SK-N-SH (cell line): Measurements from ENCODE around the gene RAP2A. TPM values are rescaled to one million over a fixed set of nuclear protein-coding genes. Genes with fewer than 3 reads are reported as not detected.

Source experiments
- CTCF ChIA-PET: fragments of 300-600, 350-600 bp; formaldehyde crosslinking; extraction: SDS; loops from one replicate; lab custom pipeline; 2021; lab: Yijun Ruan, JAX
- POLR2A ChIA-PET: fragments of 350-600 bp; sonication (Branson Sonifier 250); formaldehyde crosslinking; extraction: SDS; loops from one replicate; lab custom pipeline; 2020; ENCODE audit warnings: antibody characterized with exemption, inconsistent platforms; lab: Yijun Ruan, JAX
- DNase-seq: peaks from one replicate; pipeline ENCODE4 v3.0.0; 2012
- H2AFZ ChIP-seq: fragments of 200-600 bp; sonication (generic); 2 replicates; pipeline ENCODE4 v1.8.1; 2016; ENCODE audit warnings: antibody characterized with exemption, mild to moderate bottlenecking, low read depth
- H3F3A ChIP-seq: fragments of 200-600 bp; sonication (generic); replicated peaks from 2 replicates; pipeline ENCODE3; 2016; ENCODE audit warnings: antibody characterized with exemption, mild to moderate bottlenecking; ENCODE audit not compliant: insufficient read depth
- H3K27ac ChIP-seq, 2 experiments: fragments of 200-500 bp in 1 of 2; fragments of 200-600 bp in 1 of 2; sonication (Bioruptor generic) in 1 of 2; sonication (generic), shearing (Covaris generic) in 1 of 2; 2 replicates each; pipeline versions ENCODE4 v1.5.1 to v1.6.1; 2014 to 2016; ENCODE audit warnings: low read depth in 2 of 2, inconsistent platforms in 1 of 2, low read length in 1 of 2, mild to moderate bottlenecking in 1 of 2, mixed read lengths in 1 of 2
- H3K27me3 ChIP-seq: fragments of 200-600 bp; sonication (generic), shearing (Covaris generic); 2 replicates; pipeline ENCODE4 v1.6.1; 2016; ENCODE audit warnings: mixed run types; ENCODE audit not compliant: insufficient read depth
- H3K36me3 ChIP-seq, 2 experiments: fragments of 200-500 bp in 1 of 2; fragments of 200-600 bp in 1 of 2; sonication (Bioruptor generic) in 1 of 2; sonication (generic) in 1 of 2; replicated peaks in 1 of 2; 2 replicates each; pipeline versions ENCODE3 to v1.5.1; 2014 to 2016; ENCODE audit warnings: low read length in 1 of 2, mild to moderate bottlenecking in 1 of 2; ENCODE audit not compliant: insufficient read depth in 2 of 2, control insufficient read depth in 1 of 2
- H3K4me1 ChIP-seq, 2 experiments: fragments of 200-500 bp in 1 of 2; fragments of 200-600 bp in 1 of 2; sonication (Bioruptor generic) in 1 of 2; sonication (generic), shearing (Covaris generic) in 1 of 2; 2 replicates each; pipeline versions ENCODE4 v1.5.1 to v1.6.1; 2014 to 2016; ENCODE audit warnings: low read depth in 1 of 2, low read length in 1 of 2, mixed run types in 1 of 2; ENCODE audit not compliant: insufficient read depth in 2 of 2, control insufficient read depth in 1 of 2
- H3K4me2 ChIP-seq: fragments of 200-600 bp; sonication (generic), shearing (Covaris generic); 2 replicates; pipeline ENCODE4 v1.6.1; 2017; ENCODE audit warnings: mixed run types
- H3K4me3 ChIP-seq, 2 experiments: fragments of 200-500 bp in 1 of 2; fragments of 200-600 bp in 1 of 2; sonication (Bioruptor generic) in 1 of 2; sonication (generic), shearing (Covaris generic) in 1 of 2; 2 replicates each; pipeline versions ENCODE4 v1.5.1 to v1.8.1; 2014 to 2016; ENCODE audit warnings: low read depth in 2 of 2, inconsistent platforms in 1 of 2, low read length in 1 of 2, mild to moderate bottlenecking in 1 of 2, mixed read lengths in 1 of 2, moderate library complexity in 1 of 2
- H3K79me2 ChIP-seq: fragments of 200-600 bp; sonication (generic); 2 replicates; pipeline ENCODE4 v1.8.1; 2017; ENCODE audit warnings: mild to moderate bottlenecking; ENCODE audit not compliant: insufficient read depth
- H3K9ac ChIP-seq: fragments of 200-600 bp; sonication (generic); 2 replicates; pipeline ENCODE4 v1.6.1; 2017; ENCODE audit warnings: mixed run types
- H3K9me2 ChIP-seq: fragments of 200-600 bp; sonication (generic); 2 replicates; pipeline ENCODE4 v1.6.1; 2017; ENCODE audit warnings: mixed run types
- H3K9me3 ChIP-seq: fragments of 200-600 bp; sonication (generic); 2 replicates; pipeline ENCODE4 v1.6.1; 2017; ENCODE audit warnings: mixed run types, mild to moderate bottlenecking, moderate library complexity
- H4K20me1 ChIP-seq: fragments of 200-600 bp; sonication (generic); 2 replicates; pipeline ENCODE4 v1.6.1; 2017; ENCODE audit warnings: mild to moderate bottlenecking, mixed run types; ENCODE audit not compliant: insufficient read depth
- ELF1 ChIP-seq: IDR thresholded peaks from 2 replicates; pipeline ENCODE4 v1.4.0; 2012
- FOXM1 ChIP-seq: IDR thresholded peaks from 2 replicates; pipeline ENCODE4 v1.4.0; 2012; ENCODE audit warnings: low read depth, mild to moderate bottlenecking
- GABPA ChIP-seq: IDR thresholded peaks from 2 replicates; pipeline ENCODE4 v1.4.0; 2012; ENCODE audit warnings: low read depth, mild to moderate bottlenecking
- GATA2 ChIP-seq: sonication (generic); formaldehyde crosslinking; IDR thresholded peaks from 2 replicates; pipeline ENCODE4 v1.5.0; 2020; ENCODE audit warnings: mild to moderate bottlenecking, missing genetic modification reagents
- IRF3 ChIP-seq: fragments of 150-350 bp; IDR thresholded peaks from 2 replicates; pipeline ENCODE4 v1.6.1; 2016; ENCODE audit warnings: mild to moderate bottlenecking, low read depth, low read length
- MEF2A ChIP-seq: IDR thresholded peaks from 2 replicates; pipeline ENCODE4 v1.4.0; 2012; ENCODE audit warnings: low read depth, borderline replicate concordance
- MXI1 ChIP-seq: IDR thresholded peaks from 2 replicates; pipeline ENCODE4 v1.6.1; 2012; ENCODE audit warnings: mild to moderate bottlenecking, low read depth, low read length, improper control_type of control experiment
- NFIC ChIP-seq: IDR thresholded peaks from 2 replicates; pipeline ENCODE4 v1.4.0; 2012; ENCODE audit warnings: borderline replicate concordance
- POLR2AphosphoS5 ChIP-seq: IDR thresholded peaks from 2 replicates; pipeline ENCODE4 v1.6.1; 2012; ENCODE audit warnings: low read depth, low read length
- RAD21 ChIP-seq: IDR thresholded peaks from 2 replicates; pipeline ENCODE4 v1.6.1; 2012; ENCODE audit warnings: mild to moderate bottlenecking, low read length
- REST ChIP-seq: IDR thresholded peaks from 2 replicates; pipeline ENCODE4 v1.6.1; 2012; ENCODE audit warnings: mild to moderate bottlenecking, low read depth, low read length, moderate library complexity
- RFX5 ChIP-seq: IDR thresholded peaks from 2 replicates; pipeline ENCODE4 v1.6.1; 2012; ENCODE audit warnings: mild to moderate bottlenecking, improper control_type of control experiment, low read length
- RXRA ChIP-seq: IDR thresholded peaks from 2 replicates; pipeline ENCODE4 v1.4.0; 2012; ENCODE audit warnings: low read depth, mild to moderate bottlenecking, borderline replicate concordance
- SIN3A ChIP-seq: IDR thresholded peaks from 2 replicates; pipeline ENCODE4 v1.6.1; 2012; ENCODE audit warnings: low read depth, mild to moderate bottlenecking, low read length, moderate library complexity, borderline replicate concordance
- TAF1 ChIP-seq: IDR thresholded peaks from 2 replicates; pipeline ENCODE4 v1.6.1; 2012; ENCODE audit warnings: low read depth, mild to moderate bottlenecking, low read length, moderate library complexity, borderline replicate concordance
- TCF12 ChIP-seq: IDR thresholded peaks from 2 replicates; pipeline ENCODE4 v1.4.0; 2012
- TEAD4 ChIP-seq: IDR thresholded peaks from 2 replicates; pipeline ENCODE4 v1.4.0; 2012; ENCODE audit warnings: mild to moderate bottlenecking, borderline replicate concordance; ENCODE audit not compliant: insufficient read depth
- YY1 ChIP-seq: IDR thresholded peaks from 2 replicates; pipeline ENCODE4 v1.4.0; 2012; ENCODE audit warnings: low read depth, mild to moderate bottlenecking
- WGBS: methylation state at CpG from one replicate; pipeline ENCODE4 v1.1.6; 2017; ENCODE audit warnings: low lambda C conversion rate; 5-methylcytosine and 5-hydroxymethylcytosine counted together
- polyA plus RNA-seq, 3 experiments: library from polyadenylated mRNA; depleted of rRNA; stranded (reverse); fragments of >200 nt; gene quantifications; 2 replicates each; pipeline ENCODE4 v1.2.3, GENCODE V29; 2012
- TF ChIP-seq, protein P1 (sequence below): fragments of 150-350 bp; IDR thresholded peaks from 2 replicates; pipeline ENCODE4 v1.6.1; 2017; ENCODE audit warnings: antibody characterized with exemption, low read length, low read depth, borderline replicate concordance

Gene RAP2A
- polyA plus RNA-seq, 1 of the 3 experiments (the other 2 are of a cell fraction): 6.5 TPM

DNA sequence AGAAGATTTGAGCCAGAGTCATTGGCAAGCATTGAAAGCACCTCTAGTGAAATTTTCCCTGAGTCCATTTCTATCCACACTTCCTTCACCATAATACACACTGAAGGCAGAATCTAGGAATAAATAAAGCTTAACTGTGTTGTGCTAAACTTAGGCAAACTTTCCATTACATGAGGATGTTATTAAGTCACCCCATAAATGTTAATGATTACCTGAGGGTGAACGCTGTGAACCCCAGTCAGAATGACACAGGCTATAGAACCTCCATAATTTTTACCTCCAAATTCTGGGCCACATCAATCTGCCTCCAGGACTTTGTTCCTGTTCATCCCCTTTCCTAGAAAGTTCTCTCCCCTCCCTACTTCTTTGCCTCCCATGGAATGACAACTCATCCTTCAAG, 71.0 kb downstream of the RAP2A start (continued):
- TF ChIP-seq RAD21: no peak

DNA sequence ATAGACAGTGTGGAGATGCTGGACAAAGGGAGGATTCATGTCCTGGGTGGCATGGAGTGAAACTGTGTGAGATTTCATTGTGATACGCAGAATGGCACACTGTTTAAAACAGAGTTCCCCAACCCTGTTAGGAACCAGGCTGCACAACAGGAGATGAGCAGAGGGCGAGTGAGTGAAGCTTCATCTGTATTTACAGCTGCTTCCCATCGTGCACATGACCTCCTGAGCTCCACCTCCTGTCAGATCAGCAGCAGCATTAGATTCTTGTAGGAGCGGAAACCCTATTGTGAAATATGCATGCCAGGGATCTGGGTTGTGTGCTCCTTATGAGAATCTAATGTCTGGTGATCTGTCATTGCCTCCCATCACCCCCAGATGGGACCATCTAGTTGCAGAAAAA, 72.5 kb downstream of the RAP2A start:
- WGBS: 54% methylated on average over 4 of the region's 4 CpGs
- DNase-seq: no peak
- Histone ChIP-seq H3K36me3 (no peaks in the 10 kb centered on the region), H3K4me3 (no peak overlapping the region), H3K9ac (no peak overlapping the region), H3K27me3 (no peaks in the 10 kb centered on the region), H2AFZ (no peak overlapping the region), H3K4me1 (no peaks in the 10 kb centered on the region), H3K4me2 (no peak overlapping the region), H3K27ac (no peak overlapping the region), H3K9me3 (no peaks in the 10 kb centered on the region), H3K79me2 (no peaks in the 10 kb centered on the region), H4K20me1 (no peaks in the 10 kb centered on the region), H3K9me2 (no peaks in the 10 kb centered on the region), H3F3A (no peaks in the 10 kb centered on the region)
- ChIA-PET CTCF (no interaction called here), POLR2A (interaction anchor here (0.7 kb wide), 1 partner anchor 1439 kb away, joined by 4 read pairs; no protein-coding TSS in a partner anchor)
- TF ChIP-seq REST (no peak), RAD21 (no peak), TEAD4 (no peak), MEF2A (no peak), TAF1 (no peak), POLR2AphosphoS5 (no peak), IRF3 (no peak), SIN3A (no peak), RFX5 (no peak), YY1 (no peak), GABPA (no peak), FOXM1 (no peak)

- no peak overlapping the region for H3K4me2 ChIP-seq
- H3K4me1 ChIP-seq: no peaks in the 10 kb centered on the region
- POLR2A ChIA-PET: no interaction called here
- H3K36me3 ChIP-seq: no peaks in the 10 kb centered on the region
- DNase-seq: no peak
- no peaks in the 10 kb centered on the region for H3K79me2 ChIP-seq
- TF ChIP-seq FOXM1: no peak
- TF ChIP-seq TAF1: no peak
- TF ChIP-seq MXI1: no peak
- TF ChIP-seq GATA2 (CRISPR knock-in tag): no peak
- TF ChIP-seq NFIC: no peak
- TF ChIP-seq ELF1: no peak
- TF ChIP-seq RXRA: no peak
- TF ChIP-seq SIN3A: no peak
- no peak for TF ChIP-seq RAD21
- TF ChIP-seq GABPA: no peak
- no peak for TF ChIP-seq TCF12
- TF ChIP-seq, protein P1, sequence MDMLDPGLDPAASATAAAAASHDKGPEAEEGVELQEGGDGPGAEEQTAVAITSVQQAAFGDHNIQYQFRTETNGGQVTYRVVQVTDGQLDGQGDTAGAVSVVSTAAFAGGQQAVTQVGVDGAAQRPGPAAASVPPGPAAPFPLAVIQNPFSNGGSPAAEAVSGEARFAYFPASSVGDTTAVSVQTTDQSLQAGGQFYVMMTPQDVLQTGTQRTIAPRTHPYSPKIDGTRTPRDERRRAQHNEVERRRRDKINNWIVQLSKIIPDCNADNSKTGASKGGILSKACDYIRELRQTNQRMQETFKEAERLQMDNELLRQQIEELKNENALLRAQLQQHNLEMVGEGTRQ: no peak
- no peak for TF ChIP-seq RFX5
- CTCF ChIA-PET: interaction anchor here (1.6 kb wide), 1 partner anchor 34 kb away, joined by 3 read pairs; no protein-coding TSS in a partner anchor
- H3K9ac ChIP-seq: no peak overlapping the region
- no peaks in the 10 kb centered on the region for H4K20me1 ChIP-seq
- no peak overlapping the region for H3K4me3 ChIP-seq
- H2AFZ ChIP-seq: no peak overlapping the region
- H3K9me2 ChIP-seq: no peaks in the 10 kb centered on the region
- 23% methylated on average over 3 of the region's 3 CpGs for WGBS
- no peaks in the 10 kb centered on the region for H3K27me3 ChIP-seq
- no peaks in the 10 kb centered on the region for H3K9me3 ChIP-seq
- no peak overlapping the region for H3K27ac ChIP-seq
- no peaks in the 10 kb centered on the region for H3F3A ChIP-seq
These were observed 78.8 kb downstream of the RAP2A start for GRCh38 chr13:97512732-97513131.
